ENCODE measurements around the gene RPA3.
"Not testable (repeated sequence)": the region's sequence is repeated elsewhere in the genome, so short reads cannot be mapped to it uniquely, and the experiment has no call there.

The RPA3 gene

DNA sequence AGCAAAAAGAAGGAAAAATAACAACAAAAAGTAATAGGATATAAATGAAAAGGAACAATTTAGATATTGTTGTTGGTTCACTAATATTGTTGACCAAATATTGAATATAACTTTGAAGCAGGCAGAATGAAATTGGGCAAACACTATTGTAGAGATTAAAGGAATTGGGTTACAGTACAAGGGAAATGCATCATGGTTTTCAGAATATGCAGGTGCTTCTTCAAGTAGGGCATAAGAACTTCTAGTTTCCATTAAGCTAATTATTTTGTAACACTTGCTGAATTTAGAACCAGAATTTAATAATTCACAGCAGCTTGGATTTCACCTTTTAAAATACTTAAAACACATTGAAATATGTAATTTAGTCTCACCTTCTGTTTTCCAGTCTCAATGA is 36.5 kb downstream of the RPA3 start:
- H3K4me1 ChIP-seq (ENCODE audit: insufficient read depth, insufficient read length), result no peaks in the 10 kb centered on the region
- H3K9ac ChIP-seq (ENCODE audit: insufficient read length, low read depth), result no peak overlapping the region
- H3K36me3 ChIP-seq (ENCODE audit: insufficient read depth, insufficient read length, low read length), result no peaks in the 10 kb centered on the region
- no peak for TF ChIP-seq YY1 (IDR thresholded peaks at IDR 0.05; ENCODE audit: insufficient read depth, insufficient read length)
- TF ChIP-seq SUZ12 (IDR thresholded peaks at IDR 0.05; ENCODE audit: extremely low read depth, insufficient read depth, insufficient read length), result no peak
- no peak for TF ChIP-seq ZNF274 (IDR thresholded peaks at IDR 0.05; ENCODE audit: low read depth, low read length)
- H3K27me3 ChIP-seq (ENCODE audit: insufficient read depth, insufficient read length), result no peaks in the 10 kb centered on the region
- H3K4me3 ChIP-seq (ENCODE audit: insufficient read length, low read depth), result no peak overlapping the region
- no peak for DNase-seq (ENCODE audit: low read depth, low spot score)
- H3K9me3 ChIP-seq (ENCODE audit: insufficient read depth, low read length), result no peaks in the 10 kb centered on the region

DNA sequence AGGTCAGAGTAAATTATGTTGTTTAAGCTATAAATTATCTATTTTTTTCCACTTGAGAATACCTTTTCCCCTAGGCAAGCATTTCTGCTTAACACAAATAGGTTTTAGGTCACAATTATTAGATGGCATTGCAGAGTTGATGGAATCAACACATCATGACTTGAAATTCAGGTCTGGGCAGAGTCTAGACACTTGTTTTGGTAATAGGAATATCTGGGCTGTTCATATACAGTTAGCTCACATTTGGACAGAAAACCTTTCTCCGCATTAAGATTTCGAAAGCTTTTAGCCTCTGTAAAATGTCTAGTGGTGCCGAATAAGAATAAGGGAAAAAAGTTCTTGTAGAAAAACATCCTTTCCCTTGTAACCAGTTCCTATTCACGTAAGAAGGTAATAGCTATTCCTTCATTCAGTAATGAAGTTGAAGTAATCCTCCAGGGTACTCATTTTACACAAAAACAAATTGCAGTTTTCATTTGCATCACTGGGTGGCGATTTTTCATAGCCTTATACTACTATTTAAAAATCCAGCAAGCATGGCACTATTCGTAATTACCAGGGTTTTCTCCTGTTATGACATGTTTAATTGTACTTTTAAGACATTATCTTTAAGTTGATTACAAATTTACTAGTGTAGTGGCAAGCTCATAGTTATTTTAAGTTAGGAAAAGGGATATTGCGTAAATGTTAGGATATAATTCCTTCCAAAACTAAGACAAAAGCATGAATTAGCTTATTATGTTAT is 37.0 kb downstream of the RPA3 start:
- no peaks in the 10 kb centered on the region for H3K27me3 ChIP-seq (ENCODE audit: insufficient read depth, insufficient read length)
- no peaks in the 10 kb centered on the region for H3K9me3 ChIP-seq (ENCODE audit: insufficient read depth, low read length)
- DNase-seq (ENCODE audit: low read depth, low spot score), result peak; percentile 32
- no peak overlapping the region for H3K9ac ChIP-seq (ENCODE audit: insufficient read length, low read depth)
- H3K4me3 ChIP-seq (ENCODE audit: insufficient read length, low read depth), result no peak overlapping the region
- TF ChIP-seq YY1 (IDR thresholded peaks at IDR 0.05; ENCODE audit: insufficient read depth, insufficient read length), result no peak
- no peak for TF ChIP-seq ZNF274 (IDR thresholded peaks at IDR 0.05; ENCODE audit: low read depth, low read length)
- TF ChIP-seq SUZ12 (IDR thresholded peaks at IDR 0.05; ENCODE audit: extremely low read depth, insufficient read depth, insufficient read length), result no peak
- no peaks in the 10 kb centered on the region for H3K36me3 ChIP-seq (ENCODE audit: insufficient read depth, insufficient read length, low read length)
- no peaks in the 10 kb centered on the region for H3K4me1 ChIP-seq (ENCODE audit: insufficient read depth, insufficient read length)

DNA sequence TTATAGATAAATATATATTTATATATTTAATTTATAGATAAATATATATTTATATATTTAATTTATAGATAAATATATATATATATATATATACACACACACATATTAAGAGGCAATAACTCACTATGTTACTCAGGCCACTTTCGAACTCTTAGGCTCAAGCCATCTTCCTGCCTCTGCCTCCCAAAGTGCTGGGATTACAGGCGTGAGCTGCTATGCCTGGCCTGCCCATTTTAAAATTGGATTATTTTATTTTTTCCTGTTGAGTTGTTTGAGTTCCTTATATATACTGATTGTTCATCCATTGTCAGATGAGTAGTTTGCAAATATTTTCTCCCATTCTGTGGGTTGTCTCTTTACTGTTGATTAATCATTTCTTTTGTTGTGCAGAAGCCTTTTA is 38.8 kb downstream of the RPA3 start:
- H3K4me1 ChIP-seq (ENCODE audit: insufficient read depth, insufficient read length); H3K27me3 ChIP-seq (ENCODE audit: insufficient read depth, insufficient read length); H3K4me3 ChIP-seq (ENCODE audit: insufficient read length, low read depth); DNase-seq (ENCODE audit: low read depth, low spot score); H3K9ac ChIP-seq (ENCODE audit: insufficient read length, low read depth); H3K9me3 ChIP-seq (ENCODE audit: insufficient read depth, low read length); H3K36me3 ChIP-seq (ENCODE audit: insufficient read depth, insufficient read length, low read length): not testable (repeated sequence)

DNA sequence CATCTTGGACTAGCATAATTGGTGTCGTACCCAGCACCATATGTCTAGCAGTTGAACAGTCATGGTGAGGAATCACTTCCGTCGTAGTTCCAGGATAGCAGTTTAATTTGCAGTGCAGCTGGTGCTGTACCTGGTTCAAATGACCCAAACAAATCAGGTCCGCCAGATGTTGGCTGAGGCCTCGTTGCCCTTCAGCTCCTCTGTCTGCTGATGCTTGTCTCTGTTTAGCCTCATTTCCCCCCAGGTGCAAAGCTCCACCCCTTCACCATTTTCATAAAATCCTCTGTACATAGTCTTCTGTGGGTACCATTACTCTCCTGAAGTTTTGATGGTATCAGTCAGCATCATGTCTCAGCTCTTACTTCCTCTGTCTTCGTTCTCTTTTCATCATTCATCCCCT is 42.7 kb downstream of the RPA3 start:
- H3K36me3 ChIP-seq (ENCODE audit: insufficient read depth, insufficient read length, low read length), result peaks cover 9% of the 10 kb centered on the region
- no peaks in the 10 kb centered on the region for H3K9me3 ChIP-seq (ENCODE audit: insufficient read depth, low read length)
- no peaks in the 10 kb centered on the region for H3K4me1 ChIP-seq (ENCODE audit: insufficient read depth, insufficient read length)
- no peaks in the 10 kb centered on the region for H3K27me3 ChIP-seq (ENCODE audit: insufficient read depth, insufficient read length)
- H3K9ac ChIP-seq (ENCODE audit: insufficient read length, low read depth), result no peak overlapping the region
- DNase-seq (ENCODE audit: low read depth, low spot score), result no peak
- TF ChIP-seq YY1 (IDR thresholded peaks at IDR 0.05; ENCODE audit: insufficient read depth, insufficient read length), result no peak
- TF ChIP-seq ZNF274 (IDR thresholded peaks at IDR 0.05; ENCODE audit: low read depth, low read length), result no peak
- TF ChIP-seq SUZ12 (IDR thresholded peaks at IDR 0.05; ENCODE audit: extremely low read depth, insufficient read depth, insufficient read length), result no peak
- no peak overlapping the region for H3K4me3 ChIP-seq (ENCODE audit: insufficient read length, low read depth)

DNA sequence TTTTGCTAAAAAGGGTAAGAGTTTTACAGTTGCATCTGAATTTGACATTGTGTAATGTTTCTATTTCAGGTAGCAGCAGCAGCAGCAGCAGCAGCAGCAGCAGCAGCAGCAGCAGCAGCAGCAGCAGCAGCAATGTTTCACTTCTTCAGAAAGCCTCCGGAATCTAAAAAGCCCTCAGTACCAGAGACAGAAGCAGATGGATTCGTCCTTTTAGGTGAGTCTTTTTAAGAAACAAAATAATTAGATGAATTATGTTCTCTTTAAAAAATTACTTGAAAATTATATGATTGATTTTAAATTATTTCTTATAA is 45.2 kb downstream of the RPA3 start:
- TF ChIP-seq YY1 (IDR thresholded peaks at IDR 0.05; ENCODE audit: insufficient read depth, insufficient read length) (no peak), ZNF274 (IDR thresholded peaks at IDR 0.05; ENCODE audit: low read depth, low read length) (no peak), SUZ12 (IDR thresholded peaks at IDR 0.05; ENCODE audit: extremely low read depth, insufficient read depth, insufficient read length) (no peak)
- Histone ChIP-seq H3K4me1 (ENCODE audit: insufficient read depth, insufficient read length) (no peaks in the 10 kb centered on the region), H3K4me3 (ENCODE audit: insufficient read length, low read depth) (no peak overlapping the region), H3K9me3 (ENCODE audit: insufficient read depth, low read length) (peaks cover 4% of the 10 kb centered on the region; the same call in 1 of the 2 replicates), H3K36me3 (ENCODE audit: insufficient read depth, insufficient read length, low read length) (peaks cover 9% of the 10 kb centered on the region), H3K9ac (ENCODE audit: insufficient read length, low read depth) (no peak overlapping the region), H3K27me3 (ENCODE audit: insufficient read depth, insufficient read length) (no peaks in the 10 kb centered on the region)
- DNase-seq (ENCODE audit: low read depth, low spot score), result no peak

DNA sequence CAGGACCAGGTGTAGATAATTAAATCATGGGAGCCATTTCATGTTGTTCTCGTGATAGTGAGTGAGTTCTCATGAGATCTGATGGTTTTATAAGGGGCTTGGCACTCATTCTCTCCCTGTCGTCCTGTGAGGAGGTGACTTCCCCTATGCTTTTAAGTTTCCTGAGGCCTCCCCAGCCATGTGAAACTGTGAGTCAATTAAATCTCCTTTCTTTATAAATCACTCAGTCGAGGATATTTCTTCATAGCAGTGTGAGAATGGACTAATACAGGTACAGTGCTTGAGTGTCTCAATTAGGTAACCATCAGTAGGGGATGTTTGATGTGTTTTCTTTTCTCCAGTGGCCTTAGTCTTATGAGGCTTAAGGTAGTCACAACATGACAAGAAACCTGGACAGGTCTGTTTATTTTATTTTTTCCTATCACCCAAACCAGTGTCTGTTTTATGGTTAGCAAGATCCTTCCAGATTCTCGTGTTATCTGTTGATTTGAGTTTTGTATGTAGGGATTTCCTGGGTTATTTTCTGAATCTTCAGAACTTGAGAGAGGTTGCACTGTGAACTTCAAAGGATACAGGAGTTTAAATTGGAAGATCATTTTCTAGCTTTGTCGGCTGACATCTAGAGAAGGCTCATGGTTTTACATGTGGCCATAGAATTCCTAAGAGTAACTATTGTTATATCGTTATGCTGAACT is 45.7 kb downstream of the RPA3 start:
- no peak for TF ChIP-seq SUZ12 (IDR thresholded peaks at IDR 0.05; ENCODE audit: extremely low read depth, insufficient read depth, insufficient read length)
- TF ChIP-seq YY1 (IDR thresholded peaks at IDR 0.05; ENCODE audit: insufficient read depth, insufficient read length), result no peak
- TF ChIP-seq ZNF274 (IDR thresholded peaks at IDR 0.05; ENCODE audit: low read depth, low read length), result no peak
- no peak overlapping the region for H3K9ac ChIP-seq (ENCODE audit: insufficient read length, low read depth)
- no peaks in the 10 kb centered on the region for H3K4me1 ChIP-seq (ENCODE audit: insufficient read depth, insufficient read length)
- peaks cover 9% of the 10 kb centered on the region for H3K36me3 ChIP-seq (ENCODE audit: insufficient read depth, insufficient read length, low read length)
- no peaks in the 10 kb centered on the region for H3K27me3 ChIP-seq (ENCODE audit: insufficient read depth, insufficient read length)
- DNase-seq (ENCODE audit: low read depth, low spot score), result no peak
- peaks cover 4% of the 10 kb centered on the region; the same call in 1 of the 2 replicates for H3K9me3 ChIP-seq (ENCODE audit: insufficient read depth, low read length)
- no peak overlapping the region for H3K4me3 ChIP-seq (ENCODE audit: insufficient read length, low read depth)

DNA sequence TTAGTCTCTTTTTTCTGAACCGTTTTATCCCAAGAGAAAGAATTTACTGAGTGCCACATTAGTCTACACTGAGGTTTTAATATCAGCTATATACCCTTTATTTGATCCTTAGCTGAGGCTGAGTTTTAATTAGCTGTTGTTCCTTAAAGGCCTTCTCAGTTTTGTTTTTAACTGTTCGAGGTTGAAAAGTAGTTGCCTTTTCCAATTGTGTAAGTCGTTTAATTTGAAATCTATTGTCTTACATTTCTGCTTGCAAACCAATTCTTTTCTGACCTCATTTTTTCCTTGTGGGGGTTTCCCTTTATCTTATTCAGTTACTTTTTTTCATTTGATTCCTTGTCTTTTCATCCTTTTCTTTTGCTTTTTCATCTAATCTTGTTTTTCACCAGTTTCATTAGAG is 47.0 kb downstream of the RPA3 start:
- H3K9me3 ChIP-seq (ENCODE audit: insufficient read depth, low read length), result peaks cover 4% of the 10 kb centered on the region; the same call in 1 of the 2 replicates
- H3K9ac ChIP-seq (ENCODE audit: insufficient read length, low read depth), result no peak overlapping the region
- DNase-seq (ENCODE audit: low read depth, low spot score), result no peak
- no peaks in the 10 kb centered on the region for H3K4me1 ChIP-seq (ENCODE audit: insufficient read depth, insufficient read length)
- H3K36me3 ChIP-seq (ENCODE audit: insufficient read depth, insufficient read length, low read length), result peaks cover 9% of the 10 kb centered on the region
- H3K27me3 ChIP-seq (ENCODE audit: insufficient read depth, insufficient read length), result no peaks in the 10 kb centered on the region
- TF ChIP-seq SUZ12 (IDR thresholded peaks at IDR 0.05; ENCODE audit: extremely low read depth, insufficient read depth, insufficient read length), result no peak
- TF ChIP-seq YY1 (IDR thresholded peaks at IDR 0.05; ENCODE audit: insufficient read depth, insufficient read length), result no peak
- no peak for TF ChIP-seq ZNF274 (IDR thresholded peaks at IDR 0.05; ENCODE audit: low read depth, low read length)
- no peak overlapping the region for H3K4me3 ChIP-seq (ENCODE audit: insufficient read length, low read depth)
